OCI-LY7 (cell line): ENCODE results near the gene GLRA3.

Source experiments
- EZH2phosphoT487 ChIP-seq: fragments of 200-600 bp; sonication (generic); IDR thresholded peaks from 2 replicates; pipeline ENCODE4 v1.6.1; 2018; ENCODE audit warnings: low read depth, borderline replicate concordance, mild to moderate bottlenecking, mixed run types, antibody characterized with exemption, low read length, moderate library complexity, mixed read lengths
- TF ChIP-seq, protein P1 (sequence below): fragments of 200-600 bp; sonication (generic); conservative IDR thresholded peaks from 2 replicates; pipeline ENCODE4 v1.5.1; 2014; ENCODE audit warnings: mild to moderate bottlenecking, antibody characterized with exemption, low read length, moderate library complexity, mixed read lengths

- TF ChIP-seq, protein P1, sequence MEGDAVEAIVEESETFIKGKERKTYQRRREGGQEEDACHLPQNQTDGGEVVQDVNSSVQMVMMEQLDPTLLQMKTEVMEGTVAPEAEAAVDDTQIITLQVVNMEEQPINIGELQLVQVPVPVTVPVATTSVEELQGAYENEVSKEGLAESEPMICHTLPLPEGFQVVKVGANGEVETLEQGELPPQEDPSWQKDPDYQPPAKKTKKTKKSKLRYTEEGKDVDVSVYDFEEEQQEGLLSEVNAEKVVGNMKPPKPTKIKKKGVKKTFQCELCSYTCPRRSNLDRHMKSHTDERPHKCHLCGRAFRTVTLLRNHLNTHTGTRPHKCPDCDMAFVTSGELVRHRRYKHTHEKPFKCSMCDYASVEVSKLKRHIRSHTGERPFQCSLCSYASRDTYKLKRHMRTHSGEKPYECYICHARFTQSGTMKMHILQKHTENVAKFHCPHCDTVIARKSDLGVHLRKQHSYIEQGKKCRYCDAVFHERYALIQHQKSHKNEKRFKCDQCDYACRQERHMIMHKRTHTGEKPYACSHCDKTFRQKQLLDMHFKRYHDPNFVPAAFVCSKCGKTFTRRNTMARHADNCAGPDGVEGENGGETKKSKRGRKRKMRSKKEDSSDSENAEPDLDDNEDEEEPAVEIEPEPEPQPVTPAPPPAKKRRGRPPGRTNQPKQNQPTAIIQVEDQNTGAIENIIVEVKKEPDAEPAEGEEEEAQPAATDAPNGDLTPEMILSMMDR: no peak
- no peak for TF ChIP-seq EZH2phosphoT487
These were observed 5.4 kb upstream of the GLRA3 start for GRCh38 chr4:174834477-174834876.
